GM18505 (cell line): ENCODE measurements around the gene HMHB1.

Experiments
- ATAC-seq: cut with Tn5 transposase; IDR thresholded peaks from one replicate; pipeline ENCODE4 v1.9.1; 2021; ENCODE audit not compliant: unreplicated experiment
- POLR2A ChIP-seq: IDR thresholded peaks from 4 replicates; pipeline ENCODE4 v1.6.1; 2011; ENCODE audit warnings: borderline replicate concordance; ENCODE audit not compliant: insufficient read depth, insufficient read length; ENCODE audit errors: extremely low read depth

Gene HMHB1

GRCh38 chr5:143862271-143862670 lies 50.3 kb downstream of the HMHB1 start:
- no peak for TF ChIP-seq POLR2A
- ATAC-seq, result no peak

GRCh38 chr5:143865426-143866025 lies 53.6 kb downstream of the HMHB1 start:
- TF ChIP-seq POLR2A, result no peak

More at GRCh38 chr5:143865426-143866025, 53.6 kb downstream of the HMHB1 start:
- no peak for ATAC-seq
